ENCODE results near the gene ZC2HC1B.

GRCh38 chr6:143955971-143956370 lies 91.7 kb downstream of the ZC2HC1B start:
- no peak for TF ChIP-seq CTCF (IDR thresholded peaks at IDR 0.05 in 8 of 11, conservative IDR thresholded peaks at IDR 0.05 in 3 of 11)
- TF ChIP-seq POLR2A (IDR thresholded peaks at IDR 0.05), result no peak
- TF ChIP-seq POLR2AphosphoS5 (IDR thresholded peaks at IDR 0.05), result no peak

Measured in spleen (tissue), 7 donors.